Lower leg skin (tissue), 3 donors: Measurements from ENCODE around the gene HGS.

ENCODE experiments used
- POLR2A ChIP-seq, 2 donors: fragments of 450-650 bp; IDR thresholded peaks; one replicate each; pipeline ENCODE4 v1.6.1; 2016 to 2017; ENCODE audit warnings: antibody characterized with exemption in 2 of 2, mild to moderate bottlenecking in 1 of 2, moderate library complexity in 1 of 2
- TF ChIP-seq, protein P1 (sequence below), 3 donors: fragments of 450-650 bp; IDR thresholded peaks; one replicate each; pipeline ENCODE4 v1.5.1; 2016; ENCODE audit warnings: antibody characterized with exemption in 3 of 3, mild to moderate bottlenecking in 3 of 3, moderate library complexity in 2 of 3

DNA sequence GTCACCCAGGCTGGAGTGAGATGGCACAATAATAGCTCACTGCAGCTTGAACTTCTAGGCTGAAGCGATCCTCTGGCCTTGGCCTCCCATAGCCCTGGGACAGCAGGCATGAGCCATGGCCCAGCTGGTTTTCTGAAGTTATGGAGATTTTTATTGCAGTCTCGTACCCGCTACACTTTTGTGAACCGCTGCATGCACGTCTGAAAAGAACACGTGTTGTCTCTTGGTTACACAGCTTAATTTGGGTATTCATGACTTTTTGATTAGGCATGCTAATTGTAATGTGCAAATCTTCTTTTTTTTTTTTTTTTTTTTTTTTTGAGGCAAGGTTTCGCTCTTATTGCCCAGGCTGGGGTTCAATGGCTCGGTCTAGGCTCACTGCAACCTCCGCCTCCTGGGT lies 41.6 kb downstream of the HGS start:
- TF ChIP-seq POLR2A (IDR thresholded peaks at IDR 0.05): no peak
- TF ChIP-seq, protein P1, sequence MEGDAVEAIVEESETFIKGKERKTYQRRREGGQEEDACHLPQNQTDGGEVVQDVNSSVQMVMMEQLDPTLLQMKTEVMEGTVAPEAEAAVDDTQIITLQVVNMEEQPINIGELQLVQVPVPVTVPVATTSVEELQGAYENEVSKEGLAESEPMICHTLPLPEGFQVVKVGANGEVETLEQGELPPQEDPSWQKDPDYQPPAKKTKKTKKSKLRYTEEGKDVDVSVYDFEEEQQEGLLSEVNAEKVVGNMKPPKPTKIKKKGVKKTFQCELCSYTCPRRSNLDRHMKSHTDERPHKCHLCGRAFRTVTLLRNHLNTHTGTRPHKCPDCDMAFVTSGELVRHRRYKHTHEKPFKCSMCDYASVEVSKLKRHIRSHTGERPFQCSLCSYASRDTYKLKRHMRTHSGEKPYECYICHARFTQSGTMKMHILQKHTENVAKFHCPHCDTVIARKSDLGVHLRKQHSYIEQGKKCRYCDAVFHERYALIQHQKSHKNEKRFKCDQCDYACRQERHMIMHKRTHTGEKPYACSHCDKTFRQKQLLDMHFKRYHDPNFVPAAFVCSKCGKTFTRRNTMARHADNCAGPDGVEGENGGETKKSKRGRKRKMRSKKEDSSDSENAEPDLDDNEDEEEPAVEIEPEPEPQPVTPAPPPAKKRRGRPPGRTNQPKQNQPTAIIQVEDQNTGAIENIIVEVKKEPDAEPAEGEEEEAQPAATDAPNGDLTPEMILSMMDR (IDR thresholded peaks at IDR 0.05): no peak
